T47D (cell line): ENCODE data around the gene NGFR.
"Not testable (repeated sequence)": the region's sequence is repeated elsewhere in the genome, so short reads cannot be mapped to it uniquely, and the experiment has no call there.

Experiments used
- DNase-seq, 2 experiments: peaks; one replicate each; pipeline versions ENCODE4 v3.0.0 to v3.0.0-alpha.2; 2011 to 2012; ENCODE audit warnings: low read depth in 1 of 2, low spot score in 1 of 2
- JUND ChIP-seq: IDR thresholded peaks from 2 replicates; pipeline ENCODE4 v1.6.1; 2012; ENCODE audit warnings: low read depth
- in situ Hi-C: cut with HindIII; loops from 2 replicates; pipeline ENCODE4 v1.10.0; 2016; ENCODE audit warnings: low sequenced_read_pairs, low pct_unique_long_range_greater_than_20kb

NGFR gene

DNA sequence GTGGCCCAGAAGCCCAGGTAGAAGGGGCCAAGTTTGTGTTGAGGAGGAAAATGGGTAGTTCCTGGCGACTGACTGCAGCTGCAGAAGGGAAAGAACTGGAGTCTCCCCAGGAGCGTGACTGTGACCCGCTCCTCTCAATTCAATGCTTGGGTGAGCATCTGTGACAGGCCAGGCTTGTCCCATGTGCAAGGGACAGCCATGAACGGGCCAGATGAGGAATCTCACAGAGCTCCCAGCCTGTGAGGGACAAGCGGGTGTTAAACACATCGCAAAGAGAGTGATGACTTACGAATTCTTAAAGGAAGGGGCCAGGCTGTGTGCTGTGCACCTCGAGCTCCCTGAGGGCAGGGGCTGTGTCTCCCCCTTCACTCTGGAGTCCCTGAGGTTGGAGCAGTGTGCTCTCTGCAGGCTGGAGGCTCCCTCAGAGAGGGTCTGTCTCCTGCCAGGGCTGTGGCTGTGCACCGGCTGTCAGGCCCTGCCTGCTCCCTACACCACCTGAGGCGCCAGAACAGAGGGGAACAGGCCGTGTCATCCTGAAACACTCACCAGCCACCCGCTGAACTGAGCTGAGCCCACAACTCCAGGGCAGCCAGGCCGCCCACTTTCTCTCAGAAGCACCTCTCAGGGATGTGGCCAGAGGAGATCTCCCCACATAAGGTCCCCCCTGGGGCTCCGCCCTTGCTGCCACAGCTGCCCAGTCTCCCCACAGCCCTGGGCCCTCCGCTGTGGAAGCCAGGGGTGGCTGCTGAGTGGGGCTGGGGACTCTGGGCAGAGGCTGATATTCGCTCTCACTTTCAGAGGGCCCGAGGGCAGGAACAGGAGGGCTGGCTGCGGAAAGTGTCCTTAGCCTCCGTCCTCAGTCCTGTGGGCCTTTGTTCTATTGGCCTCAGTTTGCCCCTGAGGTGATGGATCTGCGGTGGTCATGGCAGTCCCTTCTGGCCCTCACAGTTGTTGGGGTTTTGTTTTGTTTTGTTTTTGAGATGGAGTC lies 54.9 kb downstream of the NGFR start:
- no peak for DNase-seq
- in situ Hi-C loops: no loop called here
- TF ChIP-seq JUND: no peak

DNA sequence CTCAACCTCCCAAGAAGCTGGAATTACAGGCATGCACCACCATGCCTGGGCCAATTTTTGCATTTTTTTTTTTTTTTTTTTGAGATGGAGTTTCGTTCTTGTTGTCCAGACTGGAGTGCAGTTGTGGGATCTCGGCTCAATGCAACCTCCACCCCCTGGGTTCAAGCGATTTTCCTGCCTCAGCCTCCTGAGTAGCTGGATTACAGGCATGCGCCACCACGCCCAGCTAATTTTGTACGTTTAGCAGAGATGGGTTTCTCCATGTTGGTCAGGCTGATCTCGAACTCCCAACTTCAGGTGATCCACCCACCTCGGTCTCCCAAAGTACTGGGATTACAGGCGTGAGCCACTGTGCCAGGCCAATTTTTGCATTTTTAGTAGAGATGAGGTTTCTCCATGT lies 55.7 kb downstream of the NGFR start:
- in situ Hi-C loops: not testable (repeated sequence)

DNA sequence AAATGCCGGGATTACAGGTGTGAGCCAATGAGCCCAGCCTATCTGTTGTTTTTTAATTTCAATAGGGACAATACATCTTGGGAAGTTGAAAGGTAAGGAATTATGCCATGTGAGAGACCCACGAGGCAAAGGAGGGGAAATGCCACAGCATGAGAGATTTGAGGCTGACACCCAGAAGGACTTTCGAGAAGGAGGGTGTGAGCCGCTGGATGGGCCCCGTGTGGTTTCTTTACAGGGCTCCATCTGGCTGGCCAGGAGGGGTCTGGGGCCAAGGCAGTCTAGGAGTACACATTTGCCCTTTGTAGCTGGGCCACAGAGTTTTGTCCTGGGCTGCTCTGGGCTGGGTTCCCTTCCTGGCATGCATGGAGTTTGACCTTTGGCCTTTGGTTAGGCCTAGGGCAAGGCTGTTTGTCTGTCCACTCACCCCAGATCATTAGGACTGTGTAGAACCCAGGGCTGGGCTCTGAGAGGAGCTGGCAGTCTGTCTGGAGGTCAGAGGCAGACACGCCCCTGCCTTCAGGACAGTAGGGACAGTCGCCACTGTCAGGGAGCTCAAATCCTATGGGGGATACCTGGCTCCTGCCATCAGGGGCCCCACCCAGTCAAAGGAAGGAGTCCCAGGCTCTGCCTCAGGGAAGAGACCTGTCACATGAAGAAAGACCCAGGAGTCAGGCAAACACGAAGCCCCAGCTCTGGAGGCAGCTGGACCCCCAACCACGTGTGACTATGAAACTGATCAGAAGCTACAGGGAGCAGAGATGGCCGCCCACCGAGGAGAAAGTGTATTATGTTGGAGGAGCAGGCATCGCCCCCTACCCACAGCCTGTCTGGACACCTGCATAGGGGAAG lies 56.4 kb downstream of the NGFR start:
- DNase-seq: no peak
- in situ Hi-C loops: no loop called here

More for the DNA sequence above, 55.7 kb downstream of the NGFR start:
- DNase-seq: not testable (repeated sequence)

DNA sequence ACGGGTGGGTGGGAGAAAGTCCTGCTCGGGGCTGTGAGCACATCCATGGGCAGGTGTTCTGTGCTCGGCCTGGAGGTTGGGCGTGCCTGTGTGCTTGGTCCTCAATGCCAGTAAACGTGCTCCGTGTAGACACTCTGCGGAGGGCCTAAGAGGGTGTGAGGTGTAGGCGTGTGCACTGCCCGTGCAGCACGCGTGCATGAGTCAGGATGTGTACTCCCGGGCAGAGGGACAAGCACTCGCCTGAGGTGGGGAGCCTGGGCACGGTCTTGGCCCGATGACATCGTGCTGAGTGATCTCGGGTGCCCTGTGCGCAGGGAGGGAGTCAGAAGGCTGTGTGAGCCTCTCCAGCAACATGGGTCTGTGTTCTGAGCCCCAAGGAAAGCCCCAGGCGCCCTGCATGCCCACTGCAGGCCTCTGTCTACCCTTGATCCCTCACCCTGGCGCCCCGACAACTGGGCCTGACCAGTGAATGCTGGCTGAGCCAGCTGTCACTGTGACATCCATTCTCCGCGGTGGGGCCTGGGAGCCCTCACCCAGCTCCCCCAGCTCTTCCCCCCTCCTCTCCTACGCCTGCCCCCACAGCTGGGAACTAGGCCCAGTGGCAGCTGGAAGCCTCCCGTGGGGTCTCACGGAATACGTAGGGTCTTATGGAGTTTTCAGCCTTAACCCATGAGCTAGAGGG lies 57.1 kb downstream of the NGFR start:
- no peak for DNase-seq
- in situ Hi-C loops: no loop called here
- TF ChIP-seq JUND: no peak

More for the DNA sequence above, 56.4 kb downstream of the NGFR start:
- TF ChIP-seq JUND: no peak

DNA sequence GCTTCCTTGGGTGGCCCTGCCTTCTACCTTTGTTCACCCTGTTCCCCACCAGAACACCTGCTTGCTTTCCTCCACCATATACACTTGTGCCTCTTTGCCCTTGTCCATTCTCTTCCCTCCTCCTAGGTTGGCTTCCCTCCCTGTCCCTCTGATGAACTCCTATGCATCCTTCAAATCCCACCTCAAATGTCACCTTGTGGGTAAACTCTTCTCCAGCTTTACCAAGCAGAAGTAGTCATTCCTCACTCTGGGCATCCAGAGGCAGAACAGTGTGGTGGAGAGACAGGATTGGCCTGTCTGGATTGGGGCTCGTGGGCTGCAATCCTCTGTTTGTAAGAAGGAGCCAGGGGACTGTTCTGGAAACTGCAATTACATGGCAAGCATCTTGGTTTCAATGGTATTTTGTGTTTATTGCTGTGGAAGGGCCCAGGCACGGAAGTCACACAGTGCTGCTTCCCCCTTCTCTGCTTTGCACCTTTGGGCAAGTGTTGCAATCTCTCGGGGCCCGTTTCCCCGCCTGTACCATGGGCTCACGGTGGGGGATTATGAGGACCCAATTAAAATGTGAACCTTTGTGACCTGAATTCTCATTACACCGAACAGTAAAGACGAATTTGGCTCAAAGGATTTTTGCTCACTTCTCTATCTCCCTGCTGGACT lies 58.7 kb downstream of the NGFR start:
- no peak for DNase-seq
- in situ Hi-C loops: no loop called here
- TF ChIP-seq JUND: no peak

DNA sequence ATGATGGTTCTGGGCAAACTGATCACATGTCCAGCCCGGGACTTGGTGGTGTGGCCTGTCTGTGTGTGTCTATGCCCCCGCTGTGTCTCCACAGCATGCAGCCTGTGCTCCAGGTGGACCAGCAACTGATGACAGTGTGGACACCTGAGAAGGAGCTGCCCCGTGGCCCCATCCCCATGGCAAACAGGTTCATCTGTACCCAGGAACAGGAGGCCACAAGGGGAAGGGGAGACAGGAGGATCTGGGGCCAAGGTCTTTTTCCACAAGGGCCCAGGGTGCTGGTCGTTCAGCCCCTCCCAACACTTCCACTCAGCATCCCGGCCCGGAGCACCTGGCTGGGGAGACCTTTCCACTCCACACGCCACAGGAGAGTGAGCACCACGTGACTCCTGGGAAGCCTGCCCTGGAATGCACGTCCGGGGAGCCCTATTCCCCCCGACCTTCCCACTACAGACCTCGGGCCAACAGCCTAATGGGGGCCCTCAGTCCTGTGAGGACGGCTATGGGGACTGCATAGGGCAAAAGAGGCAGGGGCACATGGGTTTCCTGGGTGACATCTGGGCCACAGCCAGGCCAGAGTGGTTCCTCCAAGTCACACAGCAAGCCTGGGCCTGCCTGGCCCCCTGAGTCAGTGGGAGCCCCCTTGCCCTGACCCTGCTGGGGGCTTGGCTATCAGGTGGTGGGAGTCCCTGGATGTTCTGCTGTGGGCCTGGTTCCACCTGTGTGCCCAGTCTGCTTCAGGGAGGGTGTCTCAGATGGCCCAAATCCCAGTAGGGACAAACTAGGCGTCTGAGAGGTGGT lies 59.8 kb downstream of the NGFR start:
- in situ Hi-C loops: no loop called here
- TF ChIP-seq JUND: no peak
- no peak for DNase-seq

DNA sequence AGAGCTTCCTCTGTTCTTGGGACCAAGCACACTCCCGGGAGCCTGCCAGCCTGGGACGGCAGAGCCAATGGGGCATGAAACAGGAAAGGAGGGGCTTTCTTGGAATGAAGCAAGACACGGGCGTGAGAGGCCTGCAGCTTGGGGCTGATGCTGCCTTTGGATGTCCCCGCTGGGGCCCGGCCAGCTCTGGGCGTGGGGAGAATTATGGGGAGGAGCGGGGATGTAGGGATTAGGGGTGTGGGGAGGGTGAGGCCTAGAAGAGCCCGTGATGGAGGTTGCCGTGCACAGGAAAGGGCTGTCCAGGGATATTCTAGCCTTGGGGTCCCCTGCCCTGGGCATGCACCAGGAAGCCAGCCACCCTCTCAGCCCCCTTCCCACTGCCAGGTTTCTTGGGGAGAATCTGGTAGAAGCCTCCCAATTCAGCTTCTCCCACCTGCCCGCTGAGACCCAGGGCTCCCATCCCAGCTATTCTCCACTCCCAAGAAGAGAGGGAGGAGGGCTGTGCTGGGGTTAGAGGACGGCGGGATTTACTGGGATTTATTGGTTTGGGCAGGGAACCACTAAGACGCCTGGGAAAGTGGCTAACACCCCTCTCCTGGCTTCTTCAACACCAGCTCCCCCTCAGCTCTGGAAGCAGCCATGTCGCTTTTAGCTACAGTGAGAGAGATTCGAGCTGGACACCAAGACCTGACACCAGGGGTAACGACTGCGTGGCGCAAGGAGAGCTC lies 60.6 kb downstream of the NGFR start:
- no peak for TF ChIP-seq JUND
- in situ Hi-C loops: no loop called here
- no peak for DNase-seq

DNA sequence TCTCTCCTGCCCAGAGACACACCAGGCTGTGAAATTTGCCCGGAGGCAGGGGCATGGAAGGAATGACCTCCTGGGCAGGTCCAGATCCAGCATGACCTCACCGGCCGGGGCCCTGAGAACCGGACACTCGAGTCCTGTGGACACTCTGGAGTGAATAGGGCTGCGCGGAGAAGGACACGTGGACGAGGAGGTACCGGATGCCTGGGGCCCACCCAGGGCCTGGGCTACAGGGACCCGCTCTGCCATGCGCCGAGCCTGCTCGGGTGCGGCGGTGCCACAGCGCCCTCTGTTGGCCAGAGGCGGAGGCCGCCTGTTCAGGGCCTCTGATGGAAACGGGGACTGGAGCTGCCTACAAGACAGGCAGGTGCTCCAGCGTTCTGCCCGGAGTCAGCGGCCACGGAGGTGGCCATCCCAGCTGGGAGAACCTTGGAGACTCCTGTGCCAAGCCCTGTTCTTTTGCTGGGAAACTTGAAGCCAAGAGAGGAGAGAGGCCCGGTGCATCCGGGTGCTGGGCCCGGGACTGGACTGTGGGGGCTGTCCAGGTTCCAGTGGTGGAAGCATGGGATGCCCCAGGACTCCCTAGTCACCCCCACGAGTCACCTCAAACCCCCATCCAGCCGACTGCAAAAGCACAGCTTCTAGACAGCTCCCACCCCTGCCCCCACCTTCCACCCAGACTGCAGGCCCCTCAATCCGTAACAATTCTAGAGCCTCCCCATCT lies 61.3 kb downstream of the NGFR start:
- in situ Hi-C loops: no loop called here
- no peak for TF ChIP-seq JUND
- peak; percentile 79 to 89 for DNase-seq

DNA sequence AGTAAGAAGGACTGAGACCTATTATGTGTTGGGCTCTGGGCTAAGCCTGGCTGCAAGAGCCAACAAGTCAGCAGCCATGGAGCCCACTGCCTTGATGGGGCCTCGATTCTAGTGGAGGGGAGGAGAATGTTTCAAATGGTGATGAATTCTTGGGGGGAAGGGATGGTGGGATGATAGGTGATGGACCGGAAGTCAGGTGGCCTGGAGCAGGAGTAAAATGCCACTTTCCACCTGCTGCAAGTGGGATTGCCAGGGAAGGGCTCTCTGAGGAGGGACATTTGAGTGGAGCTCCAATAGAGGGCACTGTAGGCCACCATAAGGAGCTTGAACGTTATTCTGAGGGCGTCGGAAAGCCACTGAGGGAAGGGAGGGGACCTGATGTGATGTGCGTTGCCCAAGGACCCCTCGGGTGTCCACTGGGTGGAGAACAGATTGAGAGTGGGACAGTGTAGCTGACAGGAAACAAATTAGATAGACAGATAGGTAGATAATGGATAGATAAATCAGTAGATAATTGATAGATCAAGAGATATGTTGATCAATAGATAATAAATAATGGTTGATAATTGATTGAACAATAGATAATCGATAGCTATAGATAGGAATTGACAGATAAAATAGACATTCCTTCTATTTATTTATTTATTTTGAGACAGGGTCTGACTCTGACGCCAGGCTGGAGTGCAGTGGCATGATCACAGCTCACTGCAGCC lies 62.4 kb downstream of the NGFR start:
- DNase-seq: peak in 1 of 2 experiments; percentile 80
- in situ Hi-C loops: no loop called here
- no peak for TF ChIP-seq JUND
